Right kidney (tissue), 1 donor: ENCODE measurements around the gene RPL36A.

Experiments used
- DNase-seq: peaks from one replicate; pipeline ENCODE4 v3.0.0-alpha.2; 2016

Gene RPL36A

DNA sequence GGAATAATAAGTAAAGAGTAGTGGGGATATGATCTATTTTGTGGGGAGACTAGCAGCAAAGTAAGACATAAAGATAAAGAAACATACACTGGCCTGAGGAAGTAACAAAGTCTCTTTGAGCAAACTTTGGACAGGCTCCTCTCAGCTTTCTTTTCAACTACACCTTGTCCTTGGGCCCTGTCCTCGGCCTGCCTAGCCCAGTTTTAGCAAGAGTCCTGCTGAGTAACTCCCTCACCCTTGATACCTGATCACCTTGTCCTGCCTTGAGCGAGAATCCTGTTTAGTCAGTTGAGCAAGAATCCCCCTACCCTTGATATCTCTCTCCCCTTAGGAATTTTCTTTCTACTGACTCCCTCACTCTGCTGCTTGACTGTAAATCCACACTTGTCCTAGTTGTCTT is 28.7 kb downstream of the RPL36A start:
- no peak for DNase-seq

- DNase-seq, result no peak
These were observed 37.1 kb downstream of the RPL36A start for GRCh38 chrX:101427954-101428353.

- DNase-seq, result no peak
These were observed 39.1 kb downstream of the RPL36A start for GRCh38 chrX:101429934-101430333.

DNA sequence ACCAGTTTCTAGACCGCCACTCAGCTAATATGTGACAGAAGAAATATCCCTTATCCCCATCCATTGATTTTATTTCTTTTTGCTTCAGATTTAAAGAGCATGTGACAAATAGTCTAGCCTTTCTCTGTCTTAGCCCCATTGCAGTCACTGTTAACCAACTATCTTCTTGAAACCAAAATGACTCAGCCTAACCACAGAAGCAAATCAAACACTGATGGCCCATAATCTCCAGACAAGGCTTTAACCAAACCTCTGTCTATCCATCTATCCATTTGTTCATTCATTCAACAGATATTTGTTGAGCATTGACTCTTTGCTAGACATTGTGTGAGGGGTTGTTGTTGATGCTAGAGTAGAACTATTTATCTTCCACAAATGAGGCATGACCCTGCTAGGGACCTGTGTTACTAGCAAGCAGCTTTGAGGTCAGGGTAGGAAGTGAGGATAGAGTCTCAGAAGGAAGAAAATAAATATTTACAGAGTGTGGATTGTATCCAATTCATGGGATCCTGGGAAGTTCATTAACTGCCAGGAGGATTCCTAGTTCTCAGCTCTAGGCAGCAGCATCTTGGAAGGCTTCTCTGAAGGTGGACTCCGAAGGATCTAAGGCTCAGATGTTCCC is 39.8 kb downstream of the RPL36A start:
- no peak for DNase-seq

- no peak for DNase-seq
These were observed 51.3 kb downstream of the RPL36A start for GRCh38 chrX:101442085-101442484.
